Stimulated activated CD4-positive, alpha-beta T cell treated with anti-CD3 and anti-CD28 coated beads, Interleukin-15, amount 100 ng/mL, for 48 hours (primary cell): Measurements from ENCODE around the gene ADIPOQ.
"Not testable (repeated sequence)": the region's sequence is repeated elsewhere in the genome, so short reads cannot be mapped to it uniquely, and the experiment has no call there.

Experiments used
- DNase-seq, 2 donors: peaks; one replicate each; pipeline ENCODE4 v3.0.0-alpha.2; 2020; ENCODE audit warnings: low read depth in 2 of 2

ADIPOQ gene

DNA sequence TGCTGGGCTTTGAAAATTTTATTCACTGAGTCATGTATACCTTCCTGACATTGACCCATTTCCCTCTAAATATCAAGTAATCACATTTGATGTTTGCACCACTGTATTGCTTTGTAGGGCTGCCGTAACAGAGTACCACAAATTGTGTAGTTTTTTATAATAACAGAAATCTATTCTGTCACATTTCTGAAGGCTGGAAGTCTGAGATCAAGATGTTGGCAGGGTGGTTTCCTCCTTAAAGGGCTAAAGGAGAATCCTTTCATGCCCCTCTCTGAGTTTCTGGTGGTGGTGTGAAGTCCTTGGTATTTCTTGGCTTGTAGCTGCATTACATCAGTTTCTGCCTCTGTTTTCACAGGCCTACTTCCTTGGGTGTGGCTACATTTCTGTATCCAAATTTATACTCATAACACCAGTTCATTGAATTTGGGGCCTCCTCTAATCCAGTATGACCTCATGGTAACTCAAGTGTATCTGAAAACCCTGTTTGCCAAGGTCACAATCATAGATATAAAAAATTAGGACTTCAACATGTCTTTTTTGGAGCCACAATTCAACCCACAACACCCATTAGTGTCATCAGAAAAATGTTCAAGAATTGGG is 58.7 kb downstream of the ADIPOQ start:
- DNase-seq = no peak

- DNase-seq = no peak
These were observed 59.6 kb downstream of the ADIPOQ start for GRCh38 chr3:186902154-186902553.

- DNase-seq = no peak
These were observed 60.2 kb downstream of the ADIPOQ start for GRCh38 chr3:186902713-186903112.

DNA sequence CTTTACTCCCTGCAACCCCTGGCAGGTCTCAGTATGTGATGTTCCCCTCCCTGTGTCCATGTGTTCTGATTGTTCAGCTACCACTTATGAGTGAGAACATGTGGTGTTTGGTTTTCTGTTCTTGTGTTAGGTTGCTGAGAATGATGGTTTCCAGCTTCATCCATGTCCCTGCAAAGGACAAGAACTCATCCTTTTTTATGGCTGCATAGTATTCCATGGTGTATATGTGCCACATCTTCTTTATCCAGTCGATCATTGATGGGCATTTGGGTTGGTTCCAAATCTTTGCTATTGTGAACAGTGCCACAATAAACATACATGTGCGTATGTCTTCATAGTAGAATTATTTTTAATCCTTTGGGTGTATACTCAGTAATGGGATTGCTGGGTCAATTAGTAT is 61.2 kb downstream of the ADIPOQ start:
- DNase-seq = not testable (repeated sequence)

- not testable (repeated sequence) for DNase-seq
These were observed 64.6 kb downstream of the ADIPOQ start for GRCh38 chr3:186907075-186907474.
